Ecto neural progenitor cell (in vitro differentiated cells): Measurements from ENCODE around the gene KCNG2.

Experiments
- DNase-seq: peaks from one replicate; pipeline ENCODE4 v3.0.0-alpha.2; 2018; ENCODE audit warnings: low spot score

The KCNG2 gene

DNA sequence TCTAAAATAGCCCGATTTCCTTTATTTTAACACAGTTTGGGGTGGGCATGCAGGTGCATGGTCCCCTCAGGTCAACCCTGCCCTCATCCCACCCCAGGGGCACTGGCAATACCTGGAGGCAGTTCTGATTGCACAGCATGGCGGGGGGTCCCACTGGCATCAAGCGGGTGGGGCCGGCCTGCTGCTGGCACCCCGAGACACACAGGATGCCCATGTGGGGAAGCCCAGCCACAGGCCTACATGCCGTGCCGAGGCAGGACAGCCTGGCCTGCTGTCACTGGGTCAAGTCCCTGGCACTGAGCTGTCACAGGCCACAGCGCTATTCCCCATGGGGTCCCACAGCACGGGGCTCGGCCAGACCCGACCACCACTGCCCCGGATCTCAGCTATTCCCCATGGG, 11.9 kb upstream of the KCNG2 start:
- DNase-seq = no peak

DNA sequence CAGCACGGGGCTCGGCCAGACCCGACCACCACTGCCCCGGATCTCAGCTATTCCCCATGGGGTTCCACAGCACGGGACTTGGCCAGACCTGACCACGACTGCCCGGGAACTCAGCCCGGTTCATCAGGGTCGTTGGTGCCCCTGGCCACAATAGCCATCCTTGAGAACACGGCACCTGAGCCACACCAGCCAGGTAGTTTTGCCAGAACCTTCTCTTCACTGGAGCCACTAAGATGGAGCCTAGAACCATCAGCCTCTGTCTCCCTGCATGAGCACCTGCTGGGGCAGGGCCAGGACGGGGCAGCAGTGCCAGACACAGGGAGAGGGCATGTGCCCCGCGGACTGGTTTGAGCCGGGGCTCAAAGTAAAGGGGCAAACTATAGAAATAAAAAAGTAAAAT, 11.4 kb upstream of the KCNG2 start:
- no peak for DNase-seq

DNA sequence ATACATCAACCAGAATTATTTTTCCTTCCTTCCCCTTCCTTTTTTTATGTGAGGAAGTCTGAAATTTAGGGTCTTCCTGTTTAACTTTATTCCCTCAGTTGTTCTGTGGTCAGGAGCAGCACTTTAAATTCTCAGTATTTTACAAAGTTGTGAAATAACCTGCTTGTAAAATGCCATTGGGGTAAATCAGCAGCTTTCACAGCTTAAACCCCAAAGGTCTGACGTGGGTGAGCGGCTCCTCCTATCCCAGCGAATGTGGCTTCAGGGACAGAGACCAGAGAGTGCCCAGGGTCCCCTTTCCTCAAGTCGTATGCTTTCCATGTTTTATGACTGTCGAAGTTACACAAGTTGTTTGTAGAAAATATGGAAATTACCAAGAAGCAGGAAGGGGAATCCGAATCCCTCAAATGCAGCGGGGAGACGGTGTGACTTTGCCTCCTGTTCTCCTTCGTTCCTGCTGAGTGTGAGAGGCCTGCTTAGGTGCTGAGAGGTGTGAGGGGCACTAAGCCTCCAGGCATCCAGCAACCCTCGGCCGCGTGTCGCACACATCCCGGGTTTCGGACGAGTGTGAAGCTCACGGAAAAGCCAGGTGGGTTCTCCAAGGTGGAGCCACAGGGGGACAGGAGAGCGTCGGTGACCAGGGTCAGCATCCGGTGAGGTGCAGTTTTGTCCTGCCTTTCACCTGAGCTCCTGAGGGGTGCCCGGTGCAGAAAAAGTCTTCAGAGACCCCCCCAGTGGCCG, 10.8 kb upstream of the KCNG2 start:
- DNase-seq = no peak

DNA sequence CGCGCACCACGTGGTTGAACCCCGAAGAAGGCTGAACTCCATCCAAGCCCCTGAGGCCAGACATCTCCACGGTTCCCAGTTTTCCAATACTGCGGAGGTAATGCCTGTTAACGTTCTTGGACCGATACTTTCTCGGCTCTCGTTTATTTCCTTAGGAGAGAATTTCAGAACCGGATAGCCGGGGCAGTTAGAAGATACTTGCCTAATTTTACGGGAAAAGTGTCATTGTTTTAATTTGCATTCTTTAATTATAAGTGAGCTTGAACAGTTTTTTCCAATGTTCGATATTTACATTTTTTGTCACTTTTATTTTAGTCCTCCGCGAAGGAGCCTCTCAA, 10.2 kb upstream of the KCNG2 start:
- DNase-seq = no peak

DNA sequence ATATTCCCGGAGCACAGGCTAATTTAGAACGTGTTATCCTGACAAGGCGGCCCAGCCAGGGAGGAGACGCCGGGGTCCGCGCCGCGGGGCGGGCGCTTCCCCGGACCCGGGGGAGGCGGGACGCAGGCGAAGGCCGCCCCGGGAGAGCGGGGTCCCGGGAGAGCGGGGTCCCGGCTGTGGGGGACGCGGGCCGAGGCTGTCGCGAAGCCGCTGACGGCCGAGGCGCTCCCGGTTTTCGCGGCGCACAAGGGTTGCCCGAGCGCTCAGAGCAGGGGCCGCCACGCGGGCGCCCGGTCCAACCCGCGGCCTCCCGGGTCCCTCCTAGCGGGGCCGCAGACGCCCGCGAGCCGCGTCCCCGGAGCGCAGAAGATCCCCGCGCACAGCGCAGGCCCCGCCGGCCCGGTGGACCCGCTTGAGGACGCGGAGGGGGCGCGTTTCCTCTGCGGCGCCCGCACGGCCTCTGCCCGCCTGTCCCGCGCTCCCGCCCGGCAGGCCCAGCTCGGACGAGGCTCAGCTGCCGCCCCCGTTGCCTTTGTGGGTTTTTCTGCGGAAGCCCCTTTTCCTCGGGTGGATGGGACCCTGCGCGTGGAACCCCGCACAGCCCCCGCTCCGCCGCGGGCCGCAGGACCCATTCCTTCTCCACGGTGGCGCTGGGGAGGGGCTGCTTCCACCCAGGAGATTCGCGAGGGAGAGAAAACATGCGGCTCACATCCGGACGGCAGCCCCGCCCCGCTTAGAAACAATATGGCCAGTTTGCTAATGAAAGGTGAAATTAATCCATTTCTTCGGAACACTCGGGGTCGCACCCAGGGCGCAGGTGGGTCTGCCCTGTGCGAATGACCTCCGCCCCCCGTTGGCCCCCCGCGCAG, 9.6 kb upstream of the KCNG2 start:
- DNase-seq = no peak

DNA sequence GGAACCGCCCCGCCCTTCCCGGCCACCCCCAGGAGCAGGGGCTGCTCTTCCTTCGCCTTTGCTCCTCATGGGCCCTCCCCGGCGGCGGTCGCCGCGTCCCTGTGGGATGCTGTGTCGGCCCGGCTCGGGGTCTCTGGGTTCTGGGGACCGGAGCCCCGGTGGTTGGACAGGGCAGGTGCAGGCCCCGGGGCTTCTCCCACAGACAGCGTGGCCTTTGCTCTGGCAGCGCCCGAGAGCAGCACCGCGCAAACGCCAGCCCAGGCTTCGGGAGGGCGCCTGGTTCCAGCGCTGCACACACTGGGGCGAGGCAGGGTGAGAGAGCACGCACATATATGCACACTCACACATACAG, 9.0 kb upstream of the KCNG2 start:
- no peak for DNase-seq

DNA sequence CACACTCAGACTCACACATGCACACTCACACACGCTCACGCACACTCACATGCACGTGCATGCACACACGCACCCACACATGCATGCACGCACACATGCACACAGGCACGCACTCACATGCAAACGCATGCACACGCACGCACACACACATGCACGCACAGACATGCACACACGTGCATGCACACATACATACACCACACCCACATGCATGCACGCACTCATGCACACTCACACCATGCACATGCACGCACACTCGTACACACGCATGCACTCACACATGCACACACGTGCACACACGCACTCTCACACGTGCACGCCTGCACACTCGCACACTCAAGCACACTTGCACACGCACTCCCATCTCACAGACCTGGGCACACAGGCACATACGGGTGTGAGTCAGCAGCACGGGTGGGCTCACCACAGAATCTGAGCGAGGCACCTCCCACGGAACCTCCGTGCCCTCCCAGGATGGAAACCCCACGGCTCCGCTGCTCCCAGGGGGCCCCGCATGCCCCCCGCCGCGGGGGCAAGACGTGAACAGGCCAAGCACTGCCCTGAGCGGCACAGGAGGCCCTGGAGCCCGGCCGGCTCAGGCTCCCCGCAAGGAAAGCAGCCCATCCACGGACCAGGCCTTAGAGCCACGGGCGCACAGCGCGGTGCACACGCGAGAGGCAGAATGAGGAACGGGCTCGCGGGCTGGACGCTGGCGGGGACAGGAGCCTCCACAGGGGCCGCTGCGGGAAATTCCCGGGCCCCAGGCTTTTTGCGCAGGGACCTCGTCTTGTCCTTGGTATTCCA, 8.4 kb upstream of the KCNG2 start:
- DNase-seq = no peak

DNA sequence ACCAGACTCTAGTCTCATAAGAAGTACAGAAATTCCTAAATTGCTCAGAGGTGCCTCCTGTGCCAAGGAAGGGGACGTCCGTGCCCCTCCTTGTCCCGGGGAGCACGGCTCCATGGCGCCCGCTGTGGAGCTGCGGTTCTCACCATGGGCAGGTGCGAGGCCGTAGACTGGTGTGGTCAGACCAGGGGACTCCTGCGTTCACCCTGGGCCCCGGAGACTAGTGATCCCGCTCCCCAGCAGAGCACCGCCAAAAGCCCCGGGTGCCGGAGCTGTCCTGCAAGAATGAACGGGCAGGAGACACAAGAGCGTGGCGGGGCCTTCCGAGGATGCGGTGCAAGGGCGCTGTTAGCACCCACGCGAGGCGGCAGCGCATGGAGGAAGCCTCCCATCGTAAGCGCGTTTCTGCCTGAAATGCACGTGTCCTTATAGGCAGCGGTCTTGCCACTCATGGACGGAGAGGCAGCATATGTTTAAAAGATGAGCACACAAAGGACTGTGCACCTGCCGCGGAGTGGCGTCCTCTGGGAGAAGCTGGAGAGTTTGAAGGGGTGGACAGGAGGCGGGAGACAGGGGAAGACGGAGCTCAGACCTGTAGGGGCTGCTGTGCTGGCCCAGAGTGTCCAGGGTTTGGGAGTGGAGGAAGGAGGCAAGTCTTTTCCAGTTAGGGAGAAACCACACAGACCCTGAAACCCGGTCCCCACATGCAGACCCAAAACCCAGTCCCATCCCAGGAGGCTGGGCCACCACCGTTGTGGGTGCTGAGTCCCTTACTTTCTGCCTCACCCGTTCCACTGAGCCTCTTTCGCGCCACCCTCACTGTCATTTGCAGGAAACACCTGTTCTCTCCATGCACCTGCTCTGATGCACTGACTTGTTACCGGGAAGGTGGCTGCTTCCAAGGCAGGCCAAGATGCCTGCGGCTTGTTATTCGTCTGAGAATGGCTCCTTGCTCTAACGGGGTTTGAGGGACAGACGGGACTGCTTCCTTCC, 7.5 kb upstream of the KCNG2 start:
- DNase-seq = no peak

DNA sequence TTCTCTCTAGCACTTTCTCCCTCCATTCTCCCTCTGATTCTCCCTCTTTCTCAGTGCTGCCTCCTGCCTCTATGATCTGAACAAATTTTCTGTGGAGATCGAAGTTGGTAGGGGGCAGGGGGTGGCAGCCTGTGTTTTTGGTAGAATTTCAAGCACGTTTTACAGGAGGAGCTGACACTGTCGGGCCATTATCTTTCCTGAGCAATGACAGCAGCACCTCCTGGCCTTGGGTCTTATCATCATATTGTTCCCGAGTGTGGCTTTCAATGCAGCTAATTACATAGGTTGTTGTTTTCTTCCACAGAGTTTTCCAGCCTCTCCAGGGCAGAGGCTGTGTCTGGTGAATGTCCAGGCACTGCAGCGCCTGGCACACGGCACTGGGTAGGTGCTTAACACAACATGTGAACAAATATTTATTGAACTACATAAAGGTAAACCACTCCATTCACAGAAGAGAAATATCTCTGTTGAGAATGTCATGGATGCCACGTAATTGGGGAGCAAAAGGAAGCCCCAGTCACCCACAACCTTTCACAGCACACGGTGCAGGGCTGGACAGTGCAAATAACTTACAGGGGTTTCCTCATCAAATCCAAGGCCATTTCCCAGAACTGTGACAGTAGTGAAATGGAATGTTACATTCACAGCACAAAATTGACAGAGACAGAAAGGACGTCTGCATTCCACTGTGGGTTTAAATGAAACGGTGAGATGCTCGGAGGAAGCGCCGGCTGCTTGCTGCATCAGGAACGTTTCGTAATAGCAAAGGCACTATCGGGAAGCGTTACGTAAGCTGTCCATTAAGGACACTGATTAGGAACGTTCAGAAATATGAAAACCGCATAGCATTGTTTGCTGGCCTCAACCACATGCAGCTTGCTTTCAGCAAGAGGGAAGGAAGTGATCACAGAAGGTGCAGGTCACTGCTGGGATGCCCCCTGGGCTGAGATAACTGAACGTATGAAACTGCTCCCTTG, 6.5 kb upstream of the KCNG2 start:
- no peak for DNase-seq

DNA sequence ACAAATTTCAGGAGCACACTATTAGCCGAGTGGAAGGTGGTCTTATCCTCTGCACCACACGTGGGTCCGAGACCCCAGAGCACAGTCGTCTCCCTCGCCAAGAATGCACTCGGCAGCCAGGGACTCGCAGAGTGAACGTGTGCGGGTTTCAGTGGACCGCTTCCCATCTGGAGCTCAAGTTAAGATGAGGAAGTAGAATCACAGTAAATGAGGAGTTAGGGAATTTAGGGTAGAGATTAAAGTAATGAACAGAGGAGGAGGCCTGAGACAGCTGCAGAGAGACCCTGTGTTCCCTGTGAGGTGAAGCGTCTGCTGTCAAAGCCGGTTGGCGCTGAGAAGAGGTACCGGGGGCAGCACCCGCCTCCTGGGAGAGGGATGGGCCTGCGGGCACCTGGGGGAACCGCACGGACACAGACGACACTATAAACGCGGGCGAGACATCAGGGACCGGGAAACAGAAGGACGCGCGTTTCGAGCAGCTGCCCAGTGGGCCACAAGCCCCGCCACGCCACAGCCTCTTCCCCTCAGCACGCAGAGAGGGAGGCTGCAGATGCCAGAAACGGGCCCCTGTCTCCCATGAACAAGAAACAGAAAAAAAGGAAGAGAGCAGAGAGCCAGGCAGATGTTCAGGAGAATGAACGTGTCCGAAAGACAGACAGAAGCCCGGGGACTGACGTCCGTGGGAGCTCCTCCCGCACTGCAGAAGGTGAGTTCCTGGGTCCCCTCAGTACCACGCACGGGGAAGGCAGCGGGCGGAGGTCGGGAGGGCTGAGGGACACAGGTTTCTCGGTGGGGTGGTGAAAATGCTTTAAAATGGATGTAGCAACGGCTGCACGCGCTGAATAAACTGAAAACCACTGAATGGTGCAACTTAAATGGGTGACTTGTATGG, 5.4 kb upstream of the KCNG2 start:
- DNase-seq = no peak

DNA sequence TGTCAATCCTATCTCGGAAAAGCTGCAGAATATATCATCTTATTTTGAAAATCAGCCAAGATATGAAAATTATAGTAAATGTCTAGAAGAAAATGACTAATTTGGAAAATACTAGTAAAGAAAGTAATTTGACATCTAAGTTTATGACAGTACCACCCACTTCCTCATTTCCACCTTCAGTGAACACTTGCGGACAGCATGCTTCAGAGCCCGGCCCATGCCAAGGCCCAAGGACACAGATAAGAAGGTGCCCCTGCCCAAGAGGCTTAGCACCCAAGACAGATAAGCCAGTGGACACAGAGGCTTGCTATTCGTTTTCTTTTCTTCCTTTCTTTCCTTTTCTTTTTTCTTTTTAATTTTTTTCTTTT, 4.8 kb upstream of the KCNG2 start:
- DNase-seq = no peak

DNA sequence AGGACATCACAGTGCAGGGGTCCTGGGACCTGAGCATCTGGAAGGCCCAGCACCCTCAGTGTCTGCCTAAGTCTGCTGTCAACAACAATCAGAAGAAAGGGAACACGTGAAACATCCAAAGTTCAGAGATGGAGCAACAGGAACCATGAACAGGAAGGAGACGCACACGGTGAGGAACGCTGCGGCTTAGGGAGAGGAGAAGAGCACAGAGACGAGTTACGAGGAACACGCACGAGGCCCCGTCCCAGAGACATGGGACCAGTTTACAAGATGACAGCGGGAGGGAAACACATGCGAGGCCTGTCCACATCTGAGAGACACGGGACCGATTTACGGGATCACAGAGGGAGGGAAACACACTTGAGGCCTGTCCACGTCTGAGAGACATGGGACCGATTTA, 2.9 kb upstream of the KCNG2 start:
- DNase-seq = no peak

DNA sequence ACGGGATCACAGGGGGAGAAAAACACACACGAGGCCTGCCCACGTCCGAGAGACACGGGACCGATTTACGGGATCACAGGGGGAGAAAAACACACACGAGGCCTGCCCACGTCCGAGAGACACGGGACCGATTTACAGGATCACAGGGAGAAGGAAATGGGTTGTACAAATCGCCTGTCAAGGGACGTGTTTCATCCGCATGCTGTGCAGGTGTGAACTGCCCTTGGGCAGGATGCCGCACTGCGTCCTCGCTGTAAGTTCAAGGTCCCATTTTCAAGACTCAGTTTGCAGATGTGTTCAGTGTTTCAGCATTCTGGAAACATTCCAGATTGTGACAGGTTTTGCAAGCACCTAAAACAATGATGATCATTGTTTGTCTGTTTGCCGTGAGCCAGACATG, 2.3 kb upstream of the KCNG2 start:
- DNase-seq = no peak

DNA sequence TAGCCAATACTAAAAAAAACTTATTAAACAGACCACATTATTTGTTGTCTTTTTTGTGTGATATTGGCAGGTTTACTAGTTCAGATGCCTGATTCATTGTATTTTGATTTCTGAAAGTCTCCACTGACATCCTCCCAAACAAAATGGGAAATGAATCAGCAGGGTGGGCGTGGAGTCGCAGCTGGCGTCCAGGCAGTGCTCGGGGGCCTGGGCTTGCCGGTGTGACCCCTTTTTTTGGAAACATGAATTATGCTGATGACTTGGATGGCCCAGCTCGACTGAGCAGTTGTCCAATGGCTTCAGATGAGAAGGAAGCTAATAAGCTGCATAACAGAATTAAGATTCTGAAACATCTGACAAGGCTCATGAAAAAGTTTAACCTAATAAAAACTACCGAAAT, 1.7 kb upstream of the KCNG2 start:
- DNase-seq = no peak

DNA sequence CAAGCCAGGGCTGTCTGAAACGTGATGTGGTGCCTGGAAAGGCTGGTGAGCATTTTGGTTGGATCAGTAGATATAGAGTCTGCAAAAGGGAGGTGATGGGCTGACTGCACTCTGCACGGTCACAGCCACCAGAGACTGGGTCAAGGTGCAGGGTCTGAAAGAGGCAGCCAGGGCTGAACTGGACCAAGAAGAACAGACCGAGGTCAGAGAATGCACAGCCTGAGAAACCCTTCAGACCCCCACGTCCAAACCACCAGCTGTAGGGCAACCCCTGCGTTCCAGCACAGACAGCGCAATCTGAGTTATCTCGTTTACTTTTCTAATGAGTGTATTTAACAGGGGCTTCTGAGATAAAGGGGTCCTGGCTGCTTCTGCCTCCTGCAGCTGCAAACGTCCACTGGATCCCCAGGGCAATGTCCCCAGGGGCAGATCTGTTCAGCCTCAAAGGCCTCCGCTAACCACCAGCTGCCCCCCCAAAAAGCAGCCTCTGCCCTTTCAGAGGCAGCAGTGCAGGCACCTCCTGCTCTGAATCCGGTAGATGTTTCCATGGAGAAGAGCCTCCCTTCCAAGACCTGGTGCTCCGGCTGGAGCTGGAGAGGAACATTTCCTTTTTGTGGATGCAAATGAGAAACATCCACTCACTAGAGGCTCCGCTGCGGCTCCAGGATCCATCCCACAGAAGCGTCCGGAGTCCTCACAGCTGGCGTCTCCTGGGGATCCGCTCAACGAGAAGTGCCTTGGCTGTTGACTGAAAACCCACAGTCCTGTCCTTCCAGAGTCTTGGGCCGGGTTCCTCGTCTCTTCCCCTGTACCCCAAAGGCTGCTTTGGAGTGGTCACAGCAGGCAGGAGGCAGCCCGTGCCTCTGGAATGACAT, 970 bp upstream of the KCNG2 start:
- no peak for DNase-seq

DNA sequence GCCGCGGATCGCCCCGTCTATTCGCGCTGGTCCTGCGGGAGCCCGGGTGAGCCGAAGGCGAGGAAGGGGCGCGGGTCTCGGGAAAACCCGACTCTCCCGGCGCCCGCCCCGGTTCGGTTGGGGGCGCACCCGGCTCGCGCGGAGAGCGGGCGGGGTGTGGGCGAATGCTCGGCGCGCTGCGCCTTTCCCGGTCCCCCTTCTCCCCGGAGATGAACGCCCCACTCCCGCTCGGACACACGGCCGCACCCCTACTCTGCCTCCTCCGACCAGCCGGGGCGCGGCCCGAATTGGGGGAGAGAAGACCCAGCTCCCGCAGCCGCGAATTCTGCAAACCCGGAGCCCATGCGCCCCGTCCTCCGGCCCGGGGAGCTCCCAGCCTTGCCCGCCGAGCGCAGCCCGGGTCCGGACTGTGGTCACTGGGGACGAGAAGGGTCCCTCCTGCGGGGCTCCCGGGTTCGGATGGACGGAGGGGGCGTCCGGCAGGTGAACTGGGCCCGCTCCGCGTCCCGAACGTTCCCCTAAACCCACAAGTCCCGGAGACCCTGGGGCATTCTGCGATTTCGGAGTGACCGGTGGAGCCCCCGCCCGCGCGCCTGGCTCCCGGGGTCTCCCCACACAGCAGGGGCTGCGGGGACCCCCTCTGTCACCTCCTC, 734 bp downstream of the KCNG2 start:
- no peak for DNase-seq

DNA sequence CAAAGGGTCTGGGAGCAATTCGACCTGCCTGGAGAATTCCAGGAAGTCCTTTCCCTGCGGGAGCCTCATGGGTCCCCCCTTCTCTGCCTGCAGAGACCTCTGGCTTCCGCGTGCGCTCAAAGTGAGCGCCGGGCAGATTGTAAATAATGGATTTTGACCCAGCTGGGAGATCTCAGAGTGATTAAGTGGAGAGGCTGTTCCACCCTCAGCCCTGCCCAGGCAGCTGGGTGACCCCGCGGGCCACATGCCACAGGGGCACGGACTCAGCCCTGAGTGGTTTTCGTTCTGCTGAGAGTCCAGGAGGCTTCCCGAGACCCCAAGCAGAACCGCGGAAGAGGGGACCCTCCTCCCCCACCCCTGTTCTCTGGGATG, 1.2 kb downstream of the KCNG2 start:
- DNase-seq = no peak
